ENCODE data around the gene CAMK2G. TPM values are rescaled to one million over a fixed set of nuclear protein-coding genes. Genes with fewer than 3 reads are reported as not detected.

The CAMK2G gene
- total RNA-seq, 1 experiment from 2014 or later = 147 TPM

DNA sequence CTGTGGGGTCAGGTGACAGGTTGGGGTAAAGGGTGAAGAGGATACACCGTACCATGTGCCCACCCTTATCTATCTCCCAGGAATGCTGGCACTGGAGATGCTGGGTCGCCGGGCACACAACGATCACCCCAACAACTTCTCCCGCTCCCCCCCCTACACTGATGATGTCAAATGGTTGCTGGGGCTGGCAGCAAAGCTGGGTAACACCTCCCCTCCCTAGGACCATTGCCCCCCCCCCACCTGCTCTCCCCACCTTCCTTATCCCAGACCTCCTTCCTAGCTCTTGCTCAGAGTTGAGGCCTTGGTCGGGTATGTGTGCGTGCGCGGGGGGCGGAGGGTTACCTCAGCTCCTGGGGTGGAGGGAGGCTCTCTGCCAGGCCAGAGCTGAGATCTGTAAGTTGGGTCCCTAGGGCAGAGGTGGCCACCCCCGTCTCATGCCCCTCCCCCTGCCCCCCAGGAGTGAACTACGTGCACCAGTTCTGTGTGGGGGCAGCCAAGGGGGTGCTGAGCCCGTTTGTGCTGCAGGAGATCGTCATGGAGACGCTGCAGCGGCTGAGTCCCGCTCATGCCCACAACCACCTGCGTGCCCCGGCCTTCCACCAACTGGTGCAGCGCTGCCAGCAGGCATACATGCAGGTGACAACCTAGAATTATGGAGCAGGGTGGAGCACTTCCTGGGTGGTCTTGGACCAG is 73.6 kb downstream of the CAMK2G start:
- Histone ChIP-seq H3K79me2 (ENCODE audit: low read depth) (no peaks in the 10 kb centered on the region), H3K9me3 (ENCODE audit: insufficient read depth, low read depth) (no peaks in the 10 kb centered on the region), H3K9me2 (ENCODE audit: insufficient read depth) (no peaks in the 10 kb centered on the region), H3K27ac (no peak overlapping the region), H3K4me1 (replicated peaks; ENCODE audit: insufficient read depth) (no peaks in the 10 kb centered on the region), H3K4me3 (no peak overlapping the region), H2AFZ (no peak overlapping the region), H3K27me3 (ENCODE audit: insufficient read depth, low read depth) (no peaks in the 10 kb centered on the region), H3K4me2 (no peak overlapping the region), H3F3A (ENCODE audit: insufficient read depth, low read depth) (peaks cover 12% of the 10 kb centered on the region; the same call in 1 of the 2 replicates), H4K20me1 (ENCODE audit: insufficient read depth) (no peaks in the 10 kb centered on the region), H3K36me3 (ENCODE audit: low read depth) (peaks cover 22% of the 10 kb centered on the region; the same call in 1 of the 2 replicates)
- TF ChIP-seq EZH2 (IDR thresholded peaks at IDR 0.05; ENCODE audit: low read depth) (no peak), CTCF (conservative IDR thresholded peaks at IDR 0.05) (no peak)
- BruUV-seq (replicated peaks) = no TSS peak
- no peak for DNase-seq
- intact Hi-C loops (cut with micrococcal nuclease; ENCODE audit: unreplicated experiment) = no loop called here
- ChIA-PET POLR2A (ENCODE audit: unreplicated experiment) (no interaction called here), CTCF (no interaction called here)

DNA sequence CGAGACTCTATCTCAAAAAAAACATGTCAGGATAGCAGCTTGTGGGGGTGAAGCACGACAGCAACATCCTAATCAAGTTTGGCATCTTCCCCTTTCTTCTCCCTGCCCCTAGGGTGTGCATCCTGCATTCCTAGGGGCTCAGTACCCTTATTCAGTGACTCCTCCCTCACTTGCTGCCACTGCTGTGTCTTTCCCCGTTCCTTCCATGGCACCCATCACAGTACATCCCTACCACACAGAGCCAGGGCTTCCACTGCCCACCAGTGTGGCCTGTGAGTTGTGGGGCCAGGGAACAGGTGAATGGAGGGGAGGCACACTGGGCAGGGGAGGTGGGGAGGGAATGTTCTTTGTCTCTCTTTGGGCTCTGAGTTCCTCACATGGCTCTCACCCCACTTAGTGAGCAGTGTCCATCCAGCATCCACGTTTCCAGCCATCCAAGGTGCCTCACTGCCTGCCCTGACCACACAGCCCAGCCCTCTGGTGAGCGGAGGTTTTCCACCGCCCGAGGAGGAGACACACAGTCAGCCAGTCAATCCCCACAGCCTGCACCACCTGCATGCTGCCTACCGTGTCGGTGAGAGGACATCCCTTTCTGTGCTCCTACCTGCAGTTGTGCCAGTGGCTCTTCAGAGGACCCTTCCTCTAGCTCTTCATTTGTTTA is 74.3 kb downstream of the CAMK2G start:
- no peak overlapping the region for H2AFZ ChIP-seq
- intact Hi-C loops (cut with micrococcal nuclease; ENCODE audit: unreplicated experiment) = no loop called here
- H3K36me3 ChIP-seq (ENCODE audit: low read depth) = peaks cover 22% of the 10 kb centered on the region; the same call in 1 of the 2 replicates
- no peaks in the 10 kb centered on the region for H3K27me3 ChIP-seq (ENCODE audit: insufficient read depth, low read depth)
- H3K9me2 ChIP-seq (ENCODE audit: insufficient read depth) = no peaks in the 10 kb centered on the region
- H3K4me2 ChIP-seq = no peak overlapping the region
- H3F3A ChIP-seq (ENCODE audit: insufficient read depth, low read depth) = peaks cover 12% of the 10 kb centered on the region; the same call in 1 of the 2 replicates
- H3K4me1 ChIP-seq (replicated peaks; ENCODE audit: insufficient read depth) = no peaks in the 10 kb centered on the region
- H3K79me2 ChIP-seq (ENCODE audit: low read depth) = no peaks in the 10 kb centered on the region
- no TSS peak for BruUV-seq (replicated peaks)
- DNase-seq = no peak
- no peak for TF ChIP-seq EZH2 (IDR thresholded peaks at IDR 0.05; ENCODE audit: low read depth)
- TF ChIP-seq CTCF (conservative IDR thresholded peaks at IDR 0.05) = no peak
- no peaks in the 10 kb centered on the region for H4K20me1 ChIP-seq (ENCODE audit: insufficient read depth)
- POLR2A ChIA-PET (ENCODE audit: unreplicated experiment) = no interaction called here
- H3K27ac ChIP-seq = no peak overlapping the region
- H3K4me3 ChIP-seq = no peak overlapping the region
- no peaks in the 10 kb centered on the region for H3K9me3 ChIP-seq (ENCODE audit: insufficient read depth, low read depth)
- CTCF ChIA-PET = no interaction called here

DNA sequence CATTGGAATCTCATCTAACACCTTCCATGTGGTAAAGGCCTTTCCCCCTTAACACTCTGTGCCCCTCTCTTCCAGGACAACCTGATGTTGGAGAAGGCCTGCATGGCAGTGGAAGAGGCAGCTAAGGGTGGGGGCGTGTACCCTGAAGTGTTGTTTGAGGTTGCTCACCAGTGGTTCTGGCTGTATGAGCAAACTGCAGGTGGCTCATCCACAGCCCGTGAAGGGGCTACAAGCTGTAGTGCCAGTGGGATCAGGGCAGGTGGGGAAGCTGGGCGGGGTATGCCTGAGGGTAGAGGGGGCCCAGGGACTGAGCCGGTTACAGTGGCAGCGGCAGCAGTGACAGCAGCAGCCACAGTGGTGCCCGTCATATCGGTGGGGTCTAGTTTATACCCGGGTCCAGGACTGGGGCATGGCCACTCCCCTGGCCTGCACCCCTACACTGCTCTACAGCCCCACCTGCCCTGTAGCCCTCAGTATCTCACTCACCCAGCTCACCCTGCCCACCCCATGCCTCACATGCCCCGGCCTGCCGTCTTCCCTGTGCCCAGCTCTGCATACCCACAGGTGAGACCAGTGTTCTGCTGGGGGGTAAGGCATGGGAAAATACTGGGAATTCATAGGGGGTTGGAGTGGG is 75.3 kb downstream of the CAMK2G start:
- Histone ChIP-seq H3K27me3 (ENCODE audit: insufficient read depth, low read depth) (no peaks in the 10 kb centered on the region), H3K4me3 (no peak overlapping the region), H2AFZ (no peak overlapping the region), H3K79me2 (ENCODE audit: low read depth) (no peaks in the 10 kb centered on the region), H3K4me2 (no peak overlapping the region), H3K9me3 (ENCODE audit: insufficient read depth, low read depth) (no peaks in the 10 kb centered on the region), H3K36me3 (ENCODE audit: low read depth) (peaks cover 24% of the 10 kb centered on the region; the same call in 1 of the 2 replicates), H3K27ac (no peak overlapping the region), H4K20me1 (ENCODE audit: insufficient read depth) (no peaks in the 10 kb centered on the region), H3K4me1 (replicated peaks; ENCODE audit: insufficient read depth) (no peaks in the 10 kb centered on the region), H3F3A (ENCODE audit: insufficient read depth, low read depth) (peaks cover 10% of the 10 kb centered on the region; the same call in 1 of the 2 replicates), H3K9me2 (ENCODE audit: insufficient read depth) (no peaks in the 10 kb centered on the region)
- CTCF ChIA-PET = no interaction called here
- no TSS peak for BruUV-seq (replicated peaks)
- POLR2A ChIA-PET (ENCODE audit: unreplicated experiment) = no interaction called here
- TF ChIP-seq EZH2 (IDR thresholded peaks at IDR 0.05; ENCODE audit: low read depth) (no peak), CTCF (conservative IDR thresholded peaks at IDR 0.05) (no peak)
- intact Hi-C loops (cut with micrococcal nuclease; ENCODE audit: unreplicated experiment) = no loop called here
- peak in 1 of 2 experiments; percentile 16 for DNase-seq
